Measurements from ENCODE around the gene TSPAN17. TPM values are rescaled to one million over a fixed set of nuclear protein-coding genes. Genes with fewer than 3 reads are reported as not detected.

TSPAN17 gene
- total RNA-seq, 2 experiments from 2014 or later, result 24.6 to 26.3 TPM

DNA sequence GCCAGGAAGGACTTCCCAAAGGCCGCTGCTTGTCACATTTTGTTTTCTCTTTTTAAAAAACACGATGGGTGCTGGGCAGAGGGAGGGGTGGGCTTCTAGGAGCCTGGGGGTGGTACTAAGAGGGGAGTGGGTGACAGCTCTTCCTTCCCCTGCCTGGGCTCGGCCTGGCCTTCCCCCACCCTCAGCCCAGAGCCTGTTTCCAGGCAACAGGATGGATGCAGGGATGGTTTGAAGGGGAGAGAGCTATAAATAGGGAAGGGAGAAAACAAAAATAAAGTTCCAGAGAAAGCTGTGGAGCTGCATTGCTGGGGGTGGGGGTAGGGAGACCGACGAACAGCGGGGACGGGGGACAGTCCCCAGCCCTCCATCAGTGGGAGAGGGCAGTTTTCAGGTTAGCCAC lies 30.8 kb upstream of the TSPAN17 start:
- ChIA-PET CTCF (interaction anchor here (0.7 kb wide), 1 partner anchor 19 kb away, joined by 3 read pairs; no protein-coding TSS in a partner anchor), POLR2A (no interaction called here)
- intact Hi-C loops (cut with micrococcal nuclease), result no loop called here
- Mint-ChIP-seq H3K27ac (no peak overlapping the region), H3K9me3 (no peaks in the 10 kb centered on the region), H3K27me3 (peaks cover 59% of the 10 kb centered on the region), H3K36me3 (ENCODE audit: low read depth) (no peaks in the 10 kb centered on the region), H3K4me1 (ENCODE audit: low read depth) (peaks cover 20% of the 10 kb centered on the region), H3K4me3 (no peak overlapping the region)
- DNase-seq (no peak), ATAC-seq (no peak)
- TF ChIP-seq, protein P1, sequence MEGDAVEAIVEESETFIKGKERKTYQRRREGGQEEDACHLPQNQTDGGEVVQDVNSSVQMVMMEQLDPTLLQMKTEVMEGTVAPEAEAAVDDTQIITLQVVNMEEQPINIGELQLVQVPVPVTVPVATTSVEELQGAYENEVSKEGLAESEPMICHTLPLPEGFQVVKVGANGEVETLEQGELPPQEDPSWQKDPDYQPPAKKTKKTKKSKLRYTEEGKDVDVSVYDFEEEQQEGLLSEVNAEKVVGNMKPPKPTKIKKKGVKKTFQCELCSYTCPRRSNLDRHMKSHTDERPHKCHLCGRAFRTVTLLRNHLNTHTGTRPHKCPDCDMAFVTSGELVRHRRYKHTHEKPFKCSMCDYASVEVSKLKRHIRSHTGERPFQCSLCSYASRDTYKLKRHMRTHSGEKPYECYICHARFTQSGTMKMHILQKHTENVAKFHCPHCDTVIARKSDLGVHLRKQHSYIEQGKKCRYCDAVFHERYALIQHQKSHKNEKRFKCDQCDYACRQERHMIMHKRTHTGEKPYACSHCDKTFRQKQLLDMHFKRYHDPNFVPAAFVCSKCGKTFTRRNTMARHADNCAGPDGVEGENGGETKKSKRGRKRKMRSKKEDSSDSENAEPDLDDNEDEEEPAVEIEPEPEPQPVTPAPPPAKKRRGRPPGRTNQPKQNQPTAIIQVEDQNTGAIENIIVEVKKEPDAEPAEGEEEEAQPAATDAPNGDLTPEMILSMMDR (IDR thresholded peaks at IDR 0.05), result no peak

DNA sequence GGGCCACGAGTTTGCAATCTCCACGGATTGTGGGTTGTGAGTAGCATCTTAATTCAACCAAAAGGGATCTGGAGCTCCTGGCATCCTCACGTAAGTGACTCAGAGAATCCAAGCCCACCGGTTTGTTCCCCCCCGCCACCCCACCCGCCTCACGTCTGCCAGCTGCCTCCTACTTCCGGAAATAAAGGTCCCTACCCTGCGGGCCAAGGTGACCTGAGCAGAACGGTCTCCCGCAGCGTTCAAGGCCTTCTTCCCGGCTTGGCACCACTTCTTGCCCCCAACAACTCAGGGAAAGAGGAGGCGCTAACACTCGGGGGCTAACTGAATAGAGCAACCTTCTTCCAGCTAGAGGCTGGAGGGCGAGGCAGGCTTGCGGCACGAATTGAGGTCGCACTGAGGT lies 28.5 kb upstream of the TSPAN17 start:
- TF ChIP-seq, protein P1 (IDR thresholded peaks at IDR 0.05), result no peak
- Mint-ChIP-seq H3K27me3 (peaks cover 55% of the 10 kb centered on the region), H3K27ac (no peak overlapping the region), H3K4me1 (ENCODE audit: low read depth) (peaks cover 19% of the 10 kb centered on the region), H3K36me3 (ENCODE audit: low read depth) (no peaks in the 10 kb centered on the region), H3K4me3 (no peak overlapping the region), H3K9me3 (no peaks in the 10 kb centered on the region)
- no peak for DNase-seq
- ATAC-seq, result no peak
- POLR2A ChIA-PET, result interaction anchor here (0.6 kb wide), 1 partner anchor 20 kb away, joined by 3 read pairs; no protein-coding TSS in a partner anchor
- intact Hi-C loops (cut with micrococcal nuclease), result no loop called here
- CTCF ChIA-PET, result interaction anchor here (0.8 to 2.1 kb wide), 3 partner anchors 12 to 45 kb away, joined by 3 to 7 read pairs (median 3); partner anchors contain the start of genes EIF4E1B and SNCB

- H3K27ac Mint-ChIP-seq, result no peak overlapping the region
- H3K27me3 Mint-ChIP-seq, result peaks cover 59% of the 10 kb centered on the region
- H3K9me3 Mint-ChIP-seq, result no peaks in the 10 kb centered on the region
- no peaks in the 10 kb centered on the region for H3K36me3 Mint-ChIP-seq (ENCODE audit: low read depth)
- CTCF ChIA-PET, result interaction anchor here (0.8 to 2.1 kb wide), 3 partner anchors 12 to 46 kb away, joined by 3 to 7 read pairs (median 3); partner anchors contain the start of genes EIF4E1B and SNCB
- peaks cover 19% of the 10 kb centered on the region for H3K4me1 Mint-ChIP-seq (ENCODE audit: low read depth)
- intact Hi-C loops (cut with micrococcal nuclease), result no loop called here
- peak; percentile 100 for ATAC-seq
- TF ChIP-seq, protein P1 (IDR thresholded peaks at IDR 0.05), result peak; percentile 73
- POLR2A ChIA-PET, result interaction anchor here (0.6 kb wide), 1 partner anchor 19 kb away, joined by 3 read pairs; no protein-coding TSS in a partner anchor
- no peak overlapping the region for H3K4me3 Mint-ChIP-seq
- DNase-seq, result peak; percentile 95
Observed at GRCh38 chr5:176619203-176619568, 28.1 kb upstream of the TSPAN17 start.

DNA sequence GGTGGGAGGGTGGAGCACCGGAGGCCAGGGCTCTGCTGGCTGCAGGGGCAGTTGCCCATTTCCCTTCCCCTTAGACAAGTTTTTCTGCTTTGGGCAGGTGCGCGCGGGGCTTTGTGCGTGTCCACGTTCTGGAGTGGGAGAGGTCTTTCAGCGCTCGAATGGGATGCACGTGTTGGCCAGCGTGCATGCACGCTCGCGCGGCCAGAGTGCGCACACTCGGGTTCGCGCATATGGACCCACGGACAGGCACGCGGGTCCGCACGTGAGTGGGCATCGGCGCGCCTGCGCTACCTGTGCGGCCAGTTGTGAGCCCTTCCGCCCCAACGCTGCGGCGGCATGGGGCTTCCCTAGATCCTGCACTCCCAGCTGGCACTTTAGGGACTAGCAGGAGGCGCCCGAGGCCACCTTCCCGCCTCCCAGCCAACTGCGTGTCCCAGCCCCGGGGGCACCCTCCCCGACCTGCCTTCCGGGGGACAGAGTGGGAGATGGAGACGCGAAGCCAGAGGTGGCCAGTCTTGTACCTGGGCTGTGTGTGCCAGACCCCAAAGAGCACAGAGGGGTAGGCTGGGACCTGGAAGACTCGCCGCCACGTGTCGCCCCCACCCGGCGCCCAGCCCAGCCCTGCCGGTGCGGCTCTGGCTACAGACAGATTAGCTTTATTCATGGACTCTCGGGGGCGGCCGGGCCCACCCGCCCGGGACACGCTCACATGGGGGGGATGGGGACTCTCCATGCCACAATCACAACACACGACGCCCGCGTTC lies 27.5 kb upstream of the TSPAN17 start:
- ATAC-seq (no peak), DNase-seq (no peak)
- peaks cover 19% of the 10 kb centered on the region for H3K4me1 Mint-ChIP-seq (ENCODE audit: low read depth)
- no peaks in the 10 kb centered on the region for H3K36me3 Mint-ChIP-seq (ENCODE audit: low read depth)
- POLR2A ChIA-PET, result no interaction called here
- H3K4me3 Mint-ChIP-seq, result peak overlapping the region; percentile 5
- CTCF ChIA-PET, result no interaction called here
- H3K27me3 Mint-ChIP-seq, result peaks cover 60% of the 10 kb centered on the region
- intact Hi-C loops (cut with micrococcal nuclease), result no loop called here
- H3K9me3 Mint-ChIP-seq, result no peaks in the 10 kb centered on the region
- H3K27ac Mint-ChIP-seq, result no peak overlapping the region
- TF ChIP-seq, protein P1 (IDR thresholded peaks at IDR 0.05), result peak; percentile 49

Measured in activated CD8-positive, alpha-beta T cell treated with anti-CD3 and anti-CD28 coated beads for 36 hours (primary cell).